Hypothalamus (tissue), 51 donors: Measurements from ENCODE around the gene OGA.

Experiments used
- DNase-seq, 51 donors: peaks; one replicate each; lab custom pipeline; 2025; lab: John Stamatoyannopoulos, UW

Gene OGA

GRCh38 chr10:101838416-101838970, 20.2 kb upstream of the OGA start:
- no peak for DNase-seq

DNA sequence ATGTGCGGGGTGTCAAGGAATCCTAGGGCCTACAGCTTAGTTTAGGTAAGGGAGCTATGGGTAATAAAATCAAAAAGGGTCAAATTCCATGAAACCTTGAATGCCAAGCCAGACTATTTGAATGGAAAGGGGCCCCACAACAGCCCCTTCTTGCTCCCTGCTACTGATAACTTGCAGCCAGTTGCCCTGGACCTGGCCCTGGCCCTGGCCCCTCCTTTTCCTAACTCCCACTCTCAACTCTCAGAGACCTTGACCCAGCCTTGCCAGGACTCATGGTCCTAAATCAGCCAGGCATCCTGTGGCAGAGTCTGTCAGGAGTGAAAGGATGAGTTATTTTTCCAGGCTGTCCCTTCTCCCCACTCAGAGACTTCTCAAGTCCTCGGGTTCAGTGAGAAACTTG, 19.5 kb upstream of the OGA start:
- DNase-seq: no peak

DNA sequence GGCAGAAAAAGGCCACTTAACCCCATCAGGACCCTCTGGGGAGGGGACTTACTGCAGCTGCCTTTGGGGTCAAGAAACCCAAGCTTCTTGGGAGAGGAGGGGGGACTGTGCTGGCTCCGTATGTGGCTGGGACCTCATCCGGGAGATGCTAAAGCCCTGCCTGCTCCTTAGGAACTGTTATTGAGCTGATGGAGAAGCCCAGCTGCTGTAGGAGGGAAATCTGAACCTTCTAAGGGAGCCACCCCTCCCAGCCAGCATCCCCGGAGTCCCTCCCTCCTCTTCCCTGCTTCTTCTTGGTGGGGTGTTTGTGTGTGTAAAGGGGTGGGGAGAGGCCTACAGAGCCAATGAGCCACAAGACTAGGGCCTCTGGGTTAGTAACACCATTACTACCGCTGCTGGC, 17.1 kb upstream of the OGA start:
- DNase-seq: no peak

GRCh38 chr10:101834341-101834740, 16.1 kb upstream of the OGA start:
- no peak for DNase-seq

- DNase-seq: no peak
Observed at GRCh38 chr10:101833466-101833865, 15.2 kb upstream of the OGA start.

DNA sequence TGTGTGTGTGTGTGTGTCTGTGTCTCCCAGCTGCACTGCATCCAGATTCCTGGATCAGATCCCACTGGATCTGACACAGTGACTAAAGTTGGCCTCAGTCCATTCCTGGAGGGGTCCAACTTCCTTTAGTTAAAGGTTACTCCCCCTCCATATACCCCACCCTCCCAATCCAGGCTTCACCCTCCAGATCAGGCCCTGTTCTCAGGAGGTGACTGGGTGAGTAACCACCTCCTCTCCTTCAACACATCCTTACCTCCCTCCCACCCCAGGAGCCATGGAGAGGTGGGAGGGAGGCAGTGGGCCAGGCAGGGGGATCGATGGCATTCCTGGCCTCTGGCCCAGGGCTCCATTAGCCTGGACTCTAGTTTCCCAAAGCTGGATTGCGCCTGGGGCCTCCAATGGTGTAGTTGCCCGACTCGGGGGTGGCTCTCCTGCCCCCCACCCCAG, 14.1 kb upstream of the OGA start:
- DNase-seq: no peak

DNA sequence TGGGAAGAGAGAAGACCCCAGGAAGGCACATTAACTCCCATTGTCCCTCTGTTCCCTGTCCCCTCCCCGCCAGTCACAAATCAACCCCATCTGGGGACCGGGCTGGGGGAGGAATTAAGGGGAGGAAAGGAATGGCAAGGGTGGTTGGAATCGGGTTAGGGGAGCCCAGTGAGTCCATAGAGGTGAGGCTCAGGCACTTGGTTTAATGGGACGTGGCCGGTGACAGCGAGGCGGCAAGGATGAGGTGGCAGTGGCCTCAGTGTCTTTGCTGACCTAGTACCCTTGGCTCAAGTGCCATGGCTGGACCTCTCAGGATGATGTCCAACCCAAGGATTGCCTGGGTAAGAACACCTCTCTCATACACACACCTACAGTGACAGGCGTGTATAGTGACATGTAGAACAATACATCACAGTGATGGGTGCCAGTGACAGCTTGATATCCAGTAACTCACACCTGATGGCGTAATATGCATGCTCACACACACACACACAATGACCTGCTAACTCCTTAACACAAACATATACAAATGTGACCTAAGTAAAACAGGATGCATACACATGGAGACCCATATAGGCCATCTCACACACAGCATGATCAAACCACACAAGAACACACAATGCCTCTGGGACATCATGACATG, 13.0 kb upstream of the OGA start:
- no peak for DNase-seq

DNA sequence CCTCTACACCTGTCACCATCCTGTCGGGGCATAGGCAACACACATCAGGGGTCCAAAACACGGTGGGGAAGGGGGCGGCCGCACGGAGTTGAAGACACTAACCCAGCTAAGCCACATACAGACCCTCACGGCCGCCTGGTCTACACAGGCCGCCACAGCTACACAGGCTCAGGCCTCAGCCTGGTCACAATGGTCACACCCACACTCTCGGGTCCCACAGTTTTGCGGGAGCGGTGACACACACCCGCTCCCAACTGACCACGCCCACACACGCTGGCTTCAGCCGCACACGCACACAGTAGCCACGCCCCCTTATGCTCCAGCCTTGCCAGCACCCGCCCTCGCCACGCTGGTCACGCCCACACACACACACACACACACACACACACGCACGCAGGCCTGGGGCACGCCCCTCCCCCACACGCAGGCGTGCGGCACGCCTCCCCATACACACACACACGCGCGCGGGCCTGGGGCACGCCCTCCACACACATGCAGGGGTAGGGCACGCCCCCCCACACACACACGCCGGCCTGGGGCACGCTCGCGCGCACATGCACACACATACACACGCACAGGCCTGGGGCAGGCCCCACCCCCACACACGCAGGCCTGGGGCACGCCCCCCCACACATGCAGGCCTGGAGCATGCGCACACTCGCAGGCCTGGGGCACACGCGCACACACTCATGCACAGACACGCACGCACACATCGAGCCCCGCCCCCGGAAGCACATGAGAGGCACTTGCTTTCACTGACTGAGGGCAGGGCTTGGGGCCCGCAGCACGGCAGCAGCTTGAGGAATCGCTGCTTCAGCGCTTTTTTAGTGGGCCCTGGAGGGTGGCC, 12.3 kb upstream of the OGA start:
- peak in 45 of 51 donors; percentile 14 to 86 (median 55) for DNase-seq

GRCh38 chr10:101829561-101830315, 11.5 kb upstream of the OGA start:
- peak in 2 of 51 donors; percentile 11 to 19 for DNase-seq

DNA sequence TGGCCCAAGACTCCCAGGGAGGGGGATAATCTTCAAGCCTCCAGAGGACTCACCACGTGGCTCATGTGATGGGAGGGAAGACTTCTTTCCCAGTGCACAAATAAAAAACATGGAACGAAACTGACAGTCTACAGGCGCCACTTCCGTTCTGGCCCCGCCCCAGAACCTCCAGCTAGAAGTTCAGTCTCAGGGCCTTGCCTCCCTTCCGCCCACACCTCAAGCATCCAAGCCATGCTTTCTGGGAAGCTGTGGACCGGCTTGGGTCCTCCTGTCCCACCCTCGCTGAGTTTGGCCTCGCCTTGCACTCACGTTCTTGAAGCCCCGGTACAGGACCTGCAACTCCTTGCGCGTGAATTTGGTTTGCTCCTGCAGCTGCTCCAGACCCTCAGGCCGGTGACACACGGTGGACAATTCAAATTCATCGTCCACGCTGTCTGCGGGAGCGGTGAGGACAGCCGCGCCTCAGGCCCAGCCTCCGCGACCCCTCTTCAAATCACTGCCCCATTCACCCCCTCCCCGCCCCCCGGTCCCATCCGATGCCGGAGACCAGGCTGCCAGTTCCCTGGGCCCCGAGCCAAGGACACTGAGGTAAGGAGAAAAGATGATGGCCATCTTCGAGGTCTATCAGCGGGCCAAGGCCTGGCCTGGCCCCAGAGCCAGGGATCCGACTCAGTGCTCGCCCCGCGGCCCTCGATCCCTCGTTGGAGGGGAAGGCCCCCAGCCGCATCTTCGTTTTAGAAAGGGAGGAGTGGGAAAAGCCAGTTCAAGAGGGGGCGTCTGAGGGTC, 10.7 kb upstream of the OGA start:
- DNase-seq: no peak

- no peak for DNase-seq
Observed at GRCh38 chr10:101827919-101828600, 9.8 kb upstream of the OGA start.

GRCh38 chr10:101826852-101827434, 8.7 kb upstream of the OGA start:
- no peak for DNase-seq

DNA sequence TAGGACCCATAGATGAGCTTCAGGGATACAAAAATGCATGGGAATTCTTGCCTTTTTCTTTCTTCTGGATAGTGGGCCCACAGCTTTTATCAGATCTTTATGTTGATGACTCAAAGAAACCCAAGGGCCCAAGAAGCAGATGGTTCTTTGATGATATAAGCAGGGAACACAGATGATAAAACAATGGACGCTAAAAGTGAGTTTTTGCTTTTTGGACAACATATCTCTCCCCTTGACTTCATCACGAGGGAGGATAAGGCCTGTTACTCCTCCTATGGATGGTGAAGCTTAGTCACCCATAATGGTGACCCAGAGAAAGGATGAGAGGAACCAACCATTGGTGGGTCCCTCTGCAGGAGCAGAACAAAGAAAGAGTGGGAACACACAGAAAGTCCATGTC, 6.5 kb upstream of the OGA start:
- DNase-seq: no peak

DNA sequence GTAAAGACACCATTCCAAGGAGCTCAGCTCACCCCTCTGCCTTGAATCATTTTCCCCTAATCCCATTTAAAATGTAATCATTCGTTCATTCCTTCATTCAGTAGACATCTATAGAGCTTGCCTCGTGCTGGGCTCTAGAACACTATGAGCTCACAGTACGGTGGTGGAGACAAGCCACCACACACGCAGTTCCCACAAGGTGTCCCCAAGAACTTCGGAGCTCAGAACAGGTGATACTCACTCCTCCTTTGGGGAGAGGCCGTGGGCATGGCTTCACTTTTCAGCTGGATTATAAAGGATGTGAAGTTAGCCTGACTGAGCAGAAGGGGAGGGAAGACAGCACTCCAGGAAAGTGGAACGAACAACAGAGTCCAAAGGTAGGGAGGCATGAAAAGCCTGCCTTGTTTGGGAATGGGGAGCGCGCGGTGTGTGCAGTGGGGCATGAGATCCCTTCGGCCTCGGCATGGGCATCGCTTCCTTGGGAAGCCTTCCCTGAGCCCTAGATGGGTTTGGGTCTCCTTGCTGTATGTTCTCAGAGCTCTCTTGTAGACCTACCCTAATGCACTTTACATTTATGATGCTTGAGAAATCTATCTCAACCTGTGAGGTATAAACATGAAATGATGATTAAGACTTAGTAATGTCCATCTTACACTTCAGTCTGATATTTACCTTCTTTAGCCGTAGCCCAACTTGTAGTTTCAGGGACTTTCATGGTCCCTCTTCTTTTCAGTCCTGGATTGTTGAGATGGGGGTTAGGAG, 809 bp upstream of the OGA start:
- peak in 7 of 51 donors; percentile 26 to 72 (median 51) for DNase-seq

DNA sequence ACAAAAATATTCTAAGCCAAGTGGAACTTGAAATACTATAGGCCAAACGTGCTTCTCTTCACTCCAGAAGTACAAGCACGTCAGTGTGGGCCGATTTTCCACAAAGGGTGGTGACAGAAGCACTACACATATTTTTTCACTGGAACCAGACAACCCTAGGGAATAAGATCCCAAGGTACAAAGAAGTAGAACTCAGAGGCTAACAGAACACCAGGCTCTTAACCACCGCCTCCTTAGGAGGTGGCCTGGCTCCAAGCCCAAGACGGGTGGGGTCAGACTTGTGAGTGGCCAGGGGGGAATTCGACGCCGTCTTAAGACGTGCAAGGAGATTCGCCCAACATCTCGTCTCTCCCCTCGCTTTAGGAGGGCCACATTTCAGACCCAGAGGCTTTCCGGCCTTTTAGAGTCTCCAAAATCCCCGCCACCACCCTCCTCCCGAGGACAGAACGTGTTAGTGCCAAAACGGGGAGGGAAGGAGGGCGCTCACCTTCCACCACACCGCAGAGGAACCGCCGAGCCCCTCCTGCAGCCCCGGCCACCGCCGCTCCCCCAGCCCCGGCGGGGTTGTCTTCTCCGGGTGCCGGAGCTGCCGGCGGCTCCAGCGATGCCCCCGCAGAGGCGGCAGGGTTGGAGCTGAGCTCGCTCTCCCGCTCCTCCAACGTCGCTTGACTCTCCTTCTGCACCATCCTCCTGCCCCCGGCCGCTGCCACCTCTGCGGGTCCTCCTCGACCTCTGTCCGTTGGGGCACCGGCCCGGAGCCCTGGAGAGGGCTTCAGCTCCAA, 716 bp downstream of the OGA start:
- peak in 38 of 51 donors; percentile 11 to 74 (median 44) for DNase-seq

DNA sequence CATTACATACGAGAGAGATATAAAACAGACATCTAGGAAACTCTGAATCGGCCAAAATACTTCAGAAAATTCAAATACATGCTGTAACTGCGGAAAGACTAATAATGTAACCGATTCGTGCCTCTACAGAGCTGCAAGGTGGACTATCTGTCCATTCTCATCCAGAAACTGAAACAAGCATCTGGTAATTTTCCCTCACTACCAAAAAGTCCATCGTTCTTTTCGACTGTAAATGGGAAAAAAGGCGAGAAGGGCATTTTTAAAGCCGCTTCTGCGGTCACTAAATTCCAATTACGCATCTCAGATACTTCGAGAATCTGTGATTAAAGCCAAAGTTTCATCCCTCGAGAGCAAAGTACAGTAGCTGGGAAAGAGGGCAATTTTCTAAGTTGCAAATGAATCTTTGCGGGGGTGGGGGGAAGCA, 1.3 kb downstream of the OGA start:
- no peak for DNase-seq

DNA sequence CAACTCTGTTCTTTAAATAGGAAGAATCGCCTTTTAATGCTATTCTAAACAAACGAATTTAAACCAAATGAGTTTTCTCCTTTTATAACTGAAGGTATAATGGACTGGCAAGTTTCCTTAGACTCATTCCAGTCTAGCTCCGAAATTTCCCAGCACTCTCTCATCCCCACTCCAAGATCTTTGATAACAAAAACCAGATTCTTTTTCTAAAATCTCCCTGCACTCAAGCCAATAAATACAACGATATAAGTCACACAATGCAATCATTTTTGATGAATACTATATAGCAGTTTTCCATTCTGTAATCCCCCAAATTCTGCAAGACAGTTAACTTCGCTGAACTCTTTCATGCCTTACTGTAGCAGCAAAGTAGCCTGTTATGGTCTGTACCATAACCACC, 1.9 kb downstream of the OGA start:
- no peak for DNase-seq
